ENCODE measurements around the gene LIPT2.
A peak's percentile ranks its signal among the peaks of the same experiment; 100 is the strongest.

Gene LIPT2

DNA sequence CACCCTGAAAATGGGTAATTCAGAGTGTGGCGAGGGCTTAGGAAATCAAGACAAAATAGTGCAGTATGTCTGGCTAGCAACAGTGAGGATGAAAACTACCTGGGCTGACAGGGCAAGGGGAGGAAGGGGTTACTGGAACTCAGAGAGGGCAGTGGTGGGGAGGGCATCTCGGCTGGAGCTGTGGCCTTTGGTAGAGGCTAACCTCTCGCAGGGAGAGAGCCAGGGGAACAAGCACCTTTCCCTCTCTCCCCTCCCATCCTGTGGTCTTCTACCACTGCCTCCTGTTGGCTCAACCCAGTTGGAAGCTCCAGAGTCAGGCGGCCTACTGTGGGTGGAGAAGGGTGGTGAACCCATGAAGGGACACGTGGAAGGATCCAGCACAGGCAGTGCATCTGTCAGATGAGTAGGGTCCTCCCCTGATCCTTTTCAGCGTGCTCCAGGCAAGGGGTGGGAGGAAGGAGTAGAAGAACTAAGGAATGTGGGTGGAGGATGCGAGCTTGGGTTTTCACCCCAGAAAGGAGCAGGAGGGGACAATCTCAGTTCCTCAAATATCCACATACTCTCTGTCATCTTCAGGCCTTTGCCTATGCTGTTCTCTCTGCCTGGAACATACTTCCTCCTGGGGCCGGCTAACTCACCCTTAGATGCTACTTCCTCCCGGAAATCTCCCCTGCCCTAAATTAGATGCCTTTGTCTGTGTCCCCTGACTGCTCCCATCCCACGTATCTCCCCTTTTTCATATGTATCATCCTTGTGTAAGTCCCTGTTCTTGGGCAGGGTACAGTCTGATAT is 19.9 kb downstream of the LIPT2 start:
- DNase-seq (ENCODE audit: low read depth) = no peak
- Histone ChIP-seq H3K9me3 (ENCODE audit: control insufficient read depth, low read length) (no peaks in the 10 kb centered on the region), H3K9ac (ENCODE audit: low read length) (no peak overlapping the region), H3K4me1 (ENCODE audit: control insufficient read depth, insufficient read depth, low read length) (peaks cover 10% of the 10 kb centered on the region), H3K4me3 (ENCODE audit: low read length) (no peak overlapping the region), H3K36me3 (ENCODE audit: control insufficient read depth, insufficient read depth, low read length, severe bottlenecking) (no peaks in the 10 kb centered on the region), H3K27me3 (replicated peaks; ENCODE audit: control insufficient read depth, insufficient read depth, low read length) (peaks cover 30% of the 10 kb centered on the region)

DNA sequence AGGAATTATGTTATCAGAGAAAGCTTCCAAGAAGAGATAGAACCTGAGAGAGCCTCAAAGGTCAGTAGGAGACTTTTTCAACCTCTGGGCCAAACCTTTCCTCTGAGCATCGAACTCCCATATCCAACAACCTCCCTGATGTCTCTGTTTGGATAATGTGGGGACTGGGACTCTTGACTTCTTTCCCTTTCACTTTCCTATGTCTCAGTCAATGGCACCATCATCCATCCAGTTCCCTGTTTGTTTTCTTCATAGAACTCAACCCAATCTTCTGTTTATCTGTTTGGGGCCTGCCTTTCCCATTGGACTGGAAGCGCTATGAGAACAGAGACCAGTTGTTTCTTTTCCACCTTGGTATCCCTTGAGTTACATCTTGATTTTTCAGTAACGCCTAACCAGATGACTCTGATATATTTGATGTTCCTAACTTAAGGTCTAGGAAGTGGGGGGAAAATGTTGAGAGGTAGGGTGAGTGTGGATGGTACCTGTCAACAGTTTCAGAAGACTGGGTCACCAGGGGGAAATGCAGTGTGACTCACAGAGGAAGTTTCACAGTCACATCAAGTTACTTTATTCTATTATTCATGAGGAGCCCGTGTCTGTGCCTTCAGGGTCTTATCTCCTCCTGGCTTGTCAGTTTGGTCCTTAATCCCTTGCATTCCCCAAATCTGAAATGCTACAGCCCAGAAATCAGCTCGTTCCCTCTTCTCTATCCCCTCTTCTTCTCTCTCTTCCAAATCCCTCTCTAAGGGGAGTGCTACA is 21.7 kb downstream of the LIPT2 start:
- peaks cover 10% of the 10 kb centered on the region for H3K4me1 ChIP-seq (ENCODE audit: control insufficient read depth, insufficient read depth, low read length)
- no peak for DNase-seq (ENCODE audit: low read depth)
- H3K27me3 ChIP-seq (replicated peaks; ENCODE audit: control insufficient read depth, insufficient read depth, low read length) = peaks cover 32% of the 10 kb centered on the region

DNA sequence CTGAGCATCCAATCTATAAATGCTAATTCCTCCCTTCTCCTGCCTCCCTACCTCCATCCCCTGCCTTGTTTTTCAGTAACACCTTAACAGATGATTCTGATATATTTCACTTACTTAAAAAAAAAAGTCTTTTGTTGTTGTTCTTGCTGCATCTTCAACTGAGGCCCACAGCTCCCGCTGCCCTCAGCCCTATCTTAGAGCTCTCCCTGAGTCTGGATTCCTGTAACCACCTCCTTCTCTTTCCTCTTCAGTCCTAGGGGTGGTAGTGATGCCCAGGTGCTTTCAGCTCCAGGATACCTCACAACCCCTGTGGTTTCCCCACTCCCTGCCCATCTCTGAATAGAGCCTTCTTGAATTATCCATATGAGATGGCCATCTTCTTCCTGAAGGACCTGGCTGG is 22.5 kb downstream of the LIPT2 start:
- Histone ChIP-seq H3K9me3 (ENCODE audit: control insufficient read depth, low read length) (no peaks in the 10 kb centered on the region), H3K4me1 (ENCODE audit: control insufficient read depth, insufficient read depth, low read length) (peaks cover 10% of the 10 kb centered on the region), H3K27me3 (replicated peaks; ENCODE audit: control insufficient read depth, insufficient read depth, low read length) (peaks cover 37% of the 10 kb centered on the region), H3K9ac (ENCODE audit: low read length) (no peak overlapping the region), H3K4me3 (ENCODE audit: low read length) (no peak overlapping the region), H3K36me3 (ENCODE audit: control insufficient read depth, insufficient read depth, low read length, severe bottlenecking) (no peaks in the 10 kb centered on the region)
- DNase-seq (ENCODE audit: low read depth) = no peak

More for the DNA sequence above, 21.7 kb downstream of the LIPT2 start:
- H3K9ac ChIP-seq (ENCODE audit: low read length) = no peak overlapping the region
- no peaks in the 10 kb centered on the region for H3K9me3 ChIP-seq (ENCODE audit: control insufficient read depth, low read length)
- no peak overlapping the region for H3K4me3 ChIP-seq (ENCODE audit: low read length)
- no peaks in the 10 kb centered on the region for H3K36me3 ChIP-seq (ENCODE audit: control insufficient read depth, insufficient read depth, low read length, severe bottlenecking)

DNA sequence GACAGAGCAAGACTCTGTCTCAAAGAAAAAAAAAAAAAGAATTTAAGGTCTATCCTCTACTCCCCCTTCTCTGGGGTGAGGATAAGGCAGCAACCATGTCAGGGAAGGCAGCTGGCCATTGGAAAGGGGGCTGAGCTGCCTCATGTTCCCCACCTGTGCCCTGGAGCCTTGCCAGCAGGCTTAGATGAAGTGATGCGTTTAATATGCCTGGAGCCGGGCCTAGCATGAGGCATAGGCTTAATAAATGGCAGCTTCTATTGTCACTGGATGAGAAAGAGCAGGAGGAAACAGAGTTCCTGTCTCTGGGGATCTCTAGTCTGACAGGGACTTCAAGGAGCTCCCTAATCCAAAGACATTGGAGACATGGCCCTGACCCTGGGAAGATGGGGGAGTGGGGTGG is 23.0 kb downstream of the LIPT2 start:
- DNase-seq (ENCODE audit: low read depth) = no peak

DNA sequence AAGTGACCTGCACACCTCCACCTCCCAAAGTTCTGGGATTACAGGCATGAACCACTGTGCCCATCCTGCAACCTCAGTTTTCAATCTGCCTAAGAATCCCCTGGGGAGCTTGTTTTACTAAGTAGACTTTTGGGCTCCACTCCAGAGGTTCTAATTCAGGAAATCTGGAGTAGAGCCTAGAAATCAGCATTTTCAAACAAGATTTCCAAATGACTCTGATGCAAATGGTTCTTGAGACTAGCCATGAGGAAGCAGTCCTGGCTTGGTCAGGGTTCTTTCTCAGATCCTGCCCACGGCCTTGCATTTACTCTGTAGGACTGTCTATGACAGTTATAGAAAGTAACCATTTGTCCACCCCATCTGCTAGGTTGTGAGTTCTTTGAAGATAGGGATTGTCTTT is 24.6 kb downstream of the LIPT2 start:
- H3K9me3 ChIP-seq (ENCODE audit: control insufficient read depth, low read length) = no peaks in the 10 kb centered on the region
- no peak for DNase-seq (ENCODE audit: low read depth)
- no peaks in the 10 kb centered on the region for H3K36me3 ChIP-seq (ENCODE audit: control insufficient read depth, insufficient read depth, low read length, severe bottlenecking)
- no peak overlapping the region for H3K4me3 ChIP-seq (ENCODE audit: low read length)
- no peak overlapping the region for H3K9ac ChIP-seq (ENCODE audit: low read length)
- peaks cover 6% of the 10 kb centered on the region for H3K4me1 ChIP-seq (ENCODE audit: control insufficient read depth, insufficient read depth, low read length)
- H3K27me3 ChIP-seq (replicated peaks; ENCODE audit: control insufficient read depth, insufficient read depth, low read length) = peaks cover 50% of the 10 kb centered on the region

More for the DNA sequence above, 23.0 kb downstream of the LIPT2 start:
- Histone ChIP-seq H3K9me3 (ENCODE audit: control insufficient read depth, low read length) (no peaks in the 10 kb centered on the region), H3K36me3 (ENCODE audit: control insufficient read depth, insufficient read depth, low read length, severe bottlenecking) (no peaks in the 10 kb centered on the region), H3K27me3 (replicated peaks; ENCODE audit: control insufficient read depth, insufficient read depth, low read length) (peaks cover 37% of the 10 kb centered on the region), H3K4me1 (ENCODE audit: control insufficient read depth, insufficient read depth, low read length) (peaks cover 10% of the 10 kb centered on the region), H3K4me3 (ENCODE audit: low read length) (no peak overlapping the region), H3K9ac (ENCODE audit: low read length) (no peak overlapping the region)

DNA sequence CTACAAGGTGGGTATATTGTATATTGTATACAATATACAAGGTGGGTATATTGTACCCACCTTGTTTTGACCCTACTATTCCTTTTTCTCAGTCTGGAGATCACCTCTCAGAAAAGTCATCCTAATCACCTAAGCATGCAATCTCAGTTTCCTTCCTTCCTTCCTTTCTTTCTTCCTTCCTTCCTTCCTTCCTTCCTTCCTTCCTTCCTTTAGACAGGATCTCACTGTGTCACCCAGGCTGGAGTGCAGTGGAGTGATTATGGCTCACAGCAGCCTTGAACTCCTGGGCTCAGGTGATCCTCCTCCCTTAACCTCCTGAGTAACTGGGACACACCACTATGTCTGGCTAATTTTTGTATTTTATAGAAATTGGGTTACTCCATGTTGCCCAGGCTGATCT is 25.0 kb downstream of the LIPT2 start:
- H3K27me3 ChIP-seq (replicated peaks; ENCODE audit: control insufficient read depth, insufficient read depth, low read length) = peaks cover 50% of the 10 kb centered on the region
- H3K4me3 ChIP-seq (ENCODE audit: low read length) = no peak overlapping the region
- DNase-seq (ENCODE audit: low read depth) = no peak
- peaks cover 6% of the 10 kb centered on the region for H3K4me1 ChIP-seq (ENCODE audit: control insufficient read depth, insufficient read depth, low read length)
- H3K36me3 ChIP-seq (ENCODE audit: control insufficient read depth, insufficient read depth, low read length, severe bottlenecking) = no peaks in the 10 kb centered on the region
- no peak overlapping the region for H3K9ac ChIP-seq (ENCODE audit: low read length)
- no peaks in the 10 kb centered on the region for H3K9me3 ChIP-seq (ENCODE audit: control insufficient read depth, low read length)

DNA sequence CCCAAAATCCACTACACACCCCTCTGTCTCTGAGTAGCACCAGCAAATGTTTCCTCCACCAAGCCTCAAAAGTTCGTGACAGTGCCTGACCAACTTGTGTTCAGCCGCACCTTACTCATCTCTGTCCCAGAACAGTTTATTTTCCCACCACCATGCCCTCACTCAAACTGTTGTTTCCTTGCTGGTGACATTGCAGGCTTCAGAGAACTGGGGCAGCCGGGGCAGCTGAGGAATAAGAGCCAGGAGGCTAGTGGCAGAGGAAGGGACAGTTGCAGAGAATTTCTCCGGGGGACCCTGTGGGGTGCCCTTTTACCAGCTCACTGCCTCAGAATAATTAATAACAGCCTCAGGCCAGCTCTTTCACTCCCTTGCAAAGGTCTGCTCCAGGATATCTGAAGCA is 25.5 kb downstream of the LIPT2 start:
- no peak for DNase-seq (ENCODE audit: low read depth)
- H3K27me3 ChIP-seq (replicated peaks; ENCODE audit: control insufficient read depth, insufficient read depth, low read length) = peaks cover 50% of the 10 kb centered on the region
- no peak overlapping the region for H3K9ac ChIP-seq (ENCODE audit: low read length)
- peaks cover 6% of the 10 kb centered on the region for H3K4me1 ChIP-seq (ENCODE audit: control insufficient read depth, insufficient read depth, low read length)
- H3K36me3 ChIP-seq (ENCODE audit: control insufficient read depth, insufficient read depth, low read length, severe bottlenecking) = no peaks in the 10 kb centered on the region
- no peaks in the 10 kb centered on the region for H3K9me3 ChIP-seq (ENCODE audit: control insufficient read depth, low read length)
- no peak overlapping the region for H3K4me3 ChIP-seq (ENCODE audit: low read length)

DNA sequence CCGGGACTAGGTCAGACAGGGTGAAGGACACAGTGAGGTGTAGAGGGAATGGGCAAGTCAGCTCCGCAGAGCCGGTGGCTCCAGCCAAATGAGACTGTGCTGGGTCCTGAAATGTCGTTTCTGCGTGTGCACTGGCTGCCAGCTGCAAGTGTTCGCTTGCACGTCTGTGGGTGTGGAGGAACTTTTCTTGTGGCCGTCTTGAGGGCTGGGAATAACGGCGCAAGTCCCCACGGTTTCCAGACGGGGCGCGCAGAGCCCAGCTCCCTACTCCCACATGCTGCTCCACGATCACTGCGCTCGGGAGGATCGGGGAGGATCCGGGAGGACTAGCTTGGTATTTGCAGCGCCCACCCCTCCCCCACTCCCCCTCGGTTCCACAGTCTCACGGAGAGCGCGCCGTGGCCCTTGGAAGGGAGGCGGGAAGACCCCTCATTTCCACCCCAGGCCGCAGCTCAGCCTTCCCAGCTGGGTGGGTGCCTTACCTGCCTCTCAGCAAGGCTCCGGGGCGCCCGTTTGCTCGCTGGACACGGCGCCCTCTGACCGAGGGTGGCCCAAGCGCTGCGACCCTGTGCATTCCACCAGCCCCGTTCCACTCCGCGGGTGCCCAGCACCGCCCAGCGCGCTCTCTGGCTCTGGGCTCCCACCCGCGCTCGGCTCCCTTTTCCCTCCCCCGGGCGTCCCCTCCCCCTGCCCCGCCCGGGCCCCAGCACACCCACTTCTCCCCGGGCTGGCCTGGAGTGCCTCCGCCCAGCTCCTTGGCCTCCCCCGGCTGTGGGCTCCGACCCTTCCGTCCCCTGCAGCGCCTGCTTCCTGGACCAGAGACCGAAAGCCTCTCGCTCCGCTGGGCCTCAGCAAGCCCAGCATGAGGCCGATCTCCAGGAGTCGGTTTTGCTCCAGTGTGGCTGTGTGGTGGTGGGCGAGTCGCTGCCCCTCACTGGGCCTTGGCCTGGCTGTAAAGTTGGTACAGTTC is 26.3 kb downstream of the LIPT2 start, which contains the start of gene KCNE3:
Gene KCNE3, minus strand, starts transcription at position 634 of the 970 bp plus-strand sequence. CDS start 9,986 bp downstream, outside the sequence.
- Histone ChIP-seq H3K36me3 (ENCODE audit: control insufficient read depth, insufficient read depth, low read length, severe bottlenecking) (no peaks in the 10 kb centered on the region), H3K9me3 (ENCODE audit: control insufficient read depth, low read length) (no peaks in the 10 kb centered on the region), H3K27me3 (replicated peaks; ENCODE audit: control insufficient read depth, insufficient read depth, low read length) (peaks cover 47% of the 10 kb centered on the region), H3K9ac (ENCODE audit: low read length) (peak within 1 kb of the TSS; percentile 17), H3K4me3 (ENCODE audit: low read length) (peak within 1 kb of the TSS; percentile 60), H3K4me1 (ENCODE audit: control insufficient read depth, insufficient read depth, low read length) (peaks cover 10% of the 10 kb centered on the region)
- DNase-seq (ENCODE audit: low read depth) = peak; percentile 39

DNA sequence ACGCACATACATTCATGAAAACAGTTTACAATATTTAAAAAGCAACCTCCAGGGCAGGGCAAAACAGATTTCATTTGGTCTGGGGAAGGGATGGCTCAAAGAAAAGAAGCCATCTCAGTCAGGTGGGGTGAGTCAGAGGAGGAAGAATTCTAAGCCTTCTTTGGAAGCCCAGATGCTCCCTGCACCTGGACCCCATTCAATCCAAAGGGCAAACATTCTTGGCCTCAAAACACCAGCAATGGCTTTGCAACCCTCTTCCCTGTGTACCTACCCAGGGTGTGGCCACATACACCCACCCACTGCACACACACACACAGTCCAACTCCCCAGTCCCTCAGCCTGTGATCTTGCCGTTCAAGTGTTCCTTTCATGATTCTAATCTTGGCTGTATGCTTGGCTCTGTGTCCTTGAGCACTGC is 28.2 kb downstream of the LIPT2 start:
- peaks cover 27% of the 10 kb centered on the region for H3K4me1 ChIP-seq (ENCODE audit: control insufficient read depth, insufficient read depth, low read length)
- no peaks in the 10 kb centered on the region for H3K36me3 ChIP-seq (ENCODE audit: control insufficient read depth, insufficient read depth, low read length, severe bottlenecking)
- DNase-seq (ENCODE audit: low read depth) = no peak

DNA sequence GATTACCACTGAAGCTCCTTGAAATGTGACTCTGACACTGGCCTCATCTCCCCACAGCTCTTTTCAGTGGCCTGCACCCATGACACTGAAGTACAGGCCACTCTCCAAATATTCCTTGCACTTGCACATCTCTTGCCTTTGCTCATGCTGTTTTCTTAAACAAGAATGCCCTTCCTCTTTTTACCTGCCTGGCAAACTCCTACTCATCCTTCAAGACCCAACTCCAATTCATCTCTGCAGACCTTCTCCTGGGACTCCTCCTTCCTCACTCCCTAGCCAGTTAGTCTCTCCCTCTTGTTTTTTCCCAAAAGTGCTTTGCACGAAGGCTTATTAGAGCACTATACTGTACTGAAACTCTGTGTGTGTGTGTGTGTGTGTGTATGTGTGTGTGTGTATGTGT is 28.8 kb downstream of the LIPT2 start:
- Histone ChIP-seq H3K36me3 (ENCODE audit: control insufficient read depth, insufficient read depth, low read length, severe bottlenecking) (no peaks in the 10 kb centered on the region), H3K4me1 (ENCODE audit: control insufficient read depth, insufficient read depth, low read length) (peaks cover 30% of the 10 kb centered on the region), H3K9ac (ENCODE audit: low read length) (no peak overlapping the region), H3K27me3 (replicated peaks; ENCODE audit: control insufficient read depth, insufficient read depth, low read length) (peaks cover 41% of the 10 kb centered on the region), H3K9me3 (ENCODE audit: control insufficient read depth, low read length) (no peaks in the 10 kb centered on the region), H3K4me3 (ENCODE audit: low read length) (no peak overlapping the region)
- no peak for DNase-seq (ENCODE audit: low read depth)

More for the DNA sequence above, 28.2 kb downstream of the LIPT2 start:
- Histone ChIP-seq H3K9ac (ENCODE audit: low read length) (no peak overlapping the region), H3K4me3 (ENCODE audit: low read length) (no peak overlapping the region), H3K27me3 (replicated peaks; ENCODE audit: control insufficient read depth, insufficient read depth, low read length) (peaks cover 41% of the 10 kb centered on the region), H3K9me3 (ENCODE audit: control insufficient read depth, low read length) (no peaks in the 10 kb centered on the region)

Measured in adipocyte (in vitro differentiated cells).